C4-2B (cell line): Measurements from ENCODE around the gene NID2.

Source experiments
- ZFX ChIP-seq: fragments of 450-650 bp; IDR thresholded peaks from 2 replicates; pipeline ENCODE4 v1.6.1; 2017
- TF ChIP-seq, protein P1 (sequence below): fragments of 450-650 bp; conservative IDR thresholded peaks from 2 replicates; pipeline ENCODE4 v1.5.1; 2017; ENCODE audit warnings: mild to moderate bottlenecking

DNA sequence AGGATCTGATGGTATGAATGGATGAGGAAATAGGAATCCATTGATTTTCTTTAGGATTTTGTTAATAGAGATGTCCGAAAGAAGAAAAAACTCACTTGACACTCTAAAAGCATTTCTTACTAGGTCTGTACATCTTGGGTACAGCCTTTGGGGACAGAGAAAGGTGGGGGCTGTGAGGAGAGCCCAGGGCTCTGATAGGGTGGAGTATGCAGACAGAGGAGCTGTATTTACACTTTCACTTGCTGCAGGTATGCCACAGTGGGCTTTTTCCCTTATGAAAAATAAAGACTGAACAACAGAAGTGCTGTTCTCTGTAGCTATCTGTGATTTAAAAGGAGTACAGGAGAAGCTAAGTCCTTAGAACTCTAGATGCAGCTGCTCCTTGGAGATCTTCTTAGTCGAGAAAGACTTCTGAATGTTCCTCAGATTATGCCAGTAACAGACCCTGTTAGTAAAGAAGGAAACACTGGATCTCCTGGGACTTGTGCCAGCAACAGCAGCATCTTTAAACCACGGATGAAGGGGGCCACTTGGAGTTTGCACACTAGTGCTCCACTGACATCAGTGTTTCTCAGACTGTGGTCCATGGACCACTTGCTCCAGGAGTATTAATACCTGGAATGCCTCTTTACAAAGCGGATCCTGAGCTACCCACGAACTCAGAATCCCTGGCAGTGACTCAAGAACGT is 98.9 kb downstream of the NID2 start:
- TF ChIP-seq, protein P1, sequence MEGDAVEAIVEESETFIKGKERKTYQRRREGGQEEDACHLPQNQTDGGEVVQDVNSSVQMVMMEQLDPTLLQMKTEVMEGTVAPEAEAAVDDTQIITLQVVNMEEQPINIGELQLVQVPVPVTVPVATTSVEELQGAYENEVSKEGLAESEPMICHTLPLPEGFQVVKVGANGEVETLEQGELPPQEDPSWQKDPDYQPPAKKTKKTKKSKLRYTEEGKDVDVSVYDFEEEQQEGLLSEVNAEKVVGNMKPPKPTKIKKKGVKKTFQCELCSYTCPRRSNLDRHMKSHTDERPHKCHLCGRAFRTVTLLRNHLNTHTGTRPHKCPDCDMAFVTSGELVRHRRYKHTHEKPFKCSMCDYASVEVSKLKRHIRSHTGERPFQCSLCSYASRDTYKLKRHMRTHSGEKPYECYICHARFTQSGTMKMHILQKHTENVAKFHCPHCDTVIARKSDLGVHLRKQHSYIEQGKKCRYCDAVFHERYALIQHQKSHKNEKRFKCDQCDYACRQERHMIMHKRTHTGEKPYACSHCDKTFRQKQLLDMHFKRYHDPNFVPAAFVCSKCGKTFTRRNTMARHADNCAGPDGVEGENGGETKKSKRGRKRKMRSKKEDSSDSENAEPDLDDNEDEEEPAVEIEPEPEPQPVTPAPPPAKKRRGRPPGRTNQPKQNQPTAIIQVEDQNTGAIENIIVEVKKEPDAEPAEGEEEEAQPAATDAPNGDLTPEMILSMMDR, result no peak
- no peak for TF ChIP-seq ZFX
